GM11168 (cell line): Measurements from ENCODE around the gene LZTS3.
"Not testable (repeated sequence)": the region's sequence is repeated elsewhere in the genome, so short reads cannot be mapped to it uniquely, and the experiment has no call there.

Experiments used
- in situ Hi-C: fragments of 300-500 bp; cut with MboI; formaldehyde crosslinking; loops from one replicate; pipeline ENCODE4 v1.12.0; 2022; ENCODE audit warnings: low sequenced_read_pairs; ENCODE audit not compliant: unreplicated experiment

The LZTS3 gene

DNA sequence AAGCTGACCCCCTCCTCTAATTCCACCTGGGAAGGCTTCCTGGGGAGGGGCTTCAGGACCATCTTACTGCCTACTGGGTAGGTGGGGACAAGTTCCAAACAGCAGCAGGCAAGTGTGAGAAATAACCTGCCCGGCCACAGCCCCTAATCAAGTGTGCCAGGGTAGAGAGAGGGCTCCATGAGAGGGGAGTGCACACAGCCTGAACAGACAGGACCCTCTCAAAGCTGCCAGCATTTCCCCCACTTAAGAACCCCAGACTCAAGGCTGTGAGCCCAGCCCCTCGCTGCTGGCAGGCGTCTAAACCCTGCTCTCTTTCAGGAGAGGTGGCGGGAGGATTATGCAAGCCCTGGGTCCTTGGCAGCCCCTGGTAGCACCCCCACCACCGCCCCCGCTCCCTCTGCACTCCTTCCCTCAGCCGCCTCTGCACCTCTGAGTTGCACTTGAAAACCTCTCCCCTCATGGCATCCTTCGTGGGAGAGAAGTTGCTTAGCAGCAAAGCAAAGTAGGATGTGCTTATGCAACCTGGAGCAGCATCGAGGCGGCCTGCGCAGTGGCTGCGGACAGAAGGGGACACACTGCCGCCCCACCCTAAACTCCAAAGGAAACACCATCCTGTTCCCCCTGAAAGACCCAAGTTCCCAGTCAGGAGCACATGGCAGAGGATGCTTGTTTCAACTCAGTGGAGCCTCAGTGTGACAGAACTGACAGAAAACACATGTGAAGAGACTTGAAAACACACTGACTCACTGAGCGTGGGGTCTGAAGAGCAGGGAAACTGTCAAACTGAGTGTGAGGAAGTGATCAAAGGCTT is 20.7 kb upstream of the LZTS3 start:
- in situ Hi-C loops, result no loop called here

DNA sequence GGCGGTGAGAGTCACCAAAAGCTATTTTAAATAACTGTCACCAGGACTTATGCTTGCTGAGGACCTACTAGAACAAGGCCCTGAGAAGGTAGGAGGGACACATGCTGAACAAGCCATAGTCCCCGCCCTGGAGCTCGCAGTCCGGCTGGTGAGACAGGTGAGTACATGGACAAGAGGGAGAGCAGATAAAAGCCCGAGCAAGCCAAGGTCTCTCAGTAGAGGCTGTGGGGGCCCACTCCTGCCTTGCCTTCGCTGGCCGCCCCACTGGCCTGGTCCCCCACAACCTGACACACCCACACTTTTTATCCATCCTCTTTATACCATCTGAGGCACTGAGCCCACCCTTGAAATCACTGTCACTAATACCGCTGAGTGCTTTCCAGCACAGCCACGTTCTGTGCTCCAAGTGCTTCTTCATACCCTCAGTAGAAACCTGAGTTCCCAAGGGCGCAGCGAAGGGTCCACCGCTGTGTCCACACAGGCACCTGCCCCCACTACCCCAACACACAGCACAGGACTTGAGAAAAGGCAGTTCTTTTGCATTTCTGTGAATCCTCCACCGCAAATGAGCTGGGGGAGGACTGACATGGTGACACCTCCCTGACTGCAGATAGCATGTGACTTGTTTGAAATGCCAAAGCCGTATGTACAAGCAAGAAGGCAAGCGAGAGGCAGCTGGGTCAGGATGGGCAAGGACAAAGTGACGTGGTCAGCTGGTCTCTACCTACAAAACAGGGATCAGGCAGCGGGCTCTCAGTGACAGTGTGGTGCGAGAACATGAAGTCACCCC is 19.1 kb upstream of the LZTS3 start:
- in situ Hi-C loops, result no loop called here

DNA sequence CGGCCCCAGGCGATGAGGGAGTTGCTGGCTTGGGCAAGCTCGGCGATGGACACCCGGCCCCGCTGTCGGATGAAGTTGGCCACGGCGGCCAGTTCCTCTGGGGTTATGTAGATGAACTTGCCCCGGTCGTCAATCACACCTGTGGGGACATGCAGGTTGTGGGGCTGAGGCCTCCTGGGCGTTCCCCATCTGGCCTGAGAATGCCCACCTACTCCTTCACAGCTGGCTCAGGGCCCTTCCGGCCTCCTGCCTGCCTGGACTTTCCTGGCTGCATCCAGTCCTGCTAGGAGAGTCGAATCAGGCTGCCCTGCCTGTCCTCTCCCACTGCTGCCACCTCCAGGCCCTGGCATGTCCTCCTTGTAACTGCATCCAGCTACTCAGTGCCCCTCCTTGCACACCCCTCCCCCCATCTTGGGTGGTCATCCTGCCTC is 17.3 kb upstream of the LZTS3 start:
- in situ Hi-C loops, result no loop called here

DNA sequence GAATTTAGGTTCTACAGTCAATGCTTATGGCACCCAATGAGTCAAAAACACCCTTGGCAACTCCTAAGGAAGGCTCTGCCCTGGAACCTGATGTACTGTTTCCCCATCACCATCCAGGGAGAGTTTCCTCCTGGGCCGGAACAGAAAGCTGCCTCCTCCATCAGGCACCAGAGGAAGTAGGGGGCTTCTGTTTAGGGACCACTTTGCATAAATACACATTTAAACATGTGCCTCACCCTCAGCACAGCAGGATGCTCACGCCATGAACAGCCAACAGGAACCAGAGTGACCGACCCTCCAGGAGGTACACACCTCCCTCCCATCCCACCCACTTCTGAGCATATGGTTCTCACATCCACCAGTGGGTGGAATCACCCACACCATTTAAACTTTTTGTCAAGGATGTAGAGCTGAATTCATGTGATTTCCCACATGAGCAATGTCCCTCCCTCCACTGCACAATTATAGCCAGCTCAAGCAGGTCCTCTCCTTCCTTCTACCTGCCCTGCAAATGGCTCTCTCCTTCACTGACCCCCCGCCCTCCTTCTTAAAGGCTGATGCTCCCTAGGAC is 16.3 kb upstream of the LZTS3 start:
- in situ Hi-C loops, result no loop called here

DNA sequence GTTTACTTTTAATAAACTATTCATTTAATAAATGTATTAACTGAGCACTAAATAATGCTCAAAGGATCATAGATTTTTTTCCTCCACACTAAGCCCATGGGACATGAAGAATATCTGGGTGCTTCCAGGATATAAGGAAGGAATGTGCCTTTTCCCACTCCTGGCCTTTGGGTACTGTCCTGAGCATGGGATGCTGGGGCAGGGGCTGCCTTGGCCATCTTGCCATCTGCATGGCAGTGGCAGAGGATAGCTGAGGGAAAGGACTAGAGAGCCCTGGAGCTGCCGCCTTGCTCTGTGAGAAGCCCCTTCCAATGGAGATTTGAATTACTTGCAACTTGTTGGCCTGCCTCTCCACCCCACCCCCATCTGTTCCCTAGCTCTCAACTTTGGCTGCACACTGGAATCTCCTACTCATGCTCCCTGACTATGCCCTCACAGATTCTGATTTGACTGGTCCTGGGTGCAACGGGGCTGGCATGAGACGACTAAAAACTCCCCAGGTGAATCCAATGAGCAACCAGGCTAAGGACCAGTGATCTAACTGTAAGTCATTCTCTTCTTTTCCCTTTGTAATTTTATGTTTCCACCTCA is 15.6 kb upstream of the LZTS3 start:
- in situ Hi-C loops, result no loop called here

DNA sequence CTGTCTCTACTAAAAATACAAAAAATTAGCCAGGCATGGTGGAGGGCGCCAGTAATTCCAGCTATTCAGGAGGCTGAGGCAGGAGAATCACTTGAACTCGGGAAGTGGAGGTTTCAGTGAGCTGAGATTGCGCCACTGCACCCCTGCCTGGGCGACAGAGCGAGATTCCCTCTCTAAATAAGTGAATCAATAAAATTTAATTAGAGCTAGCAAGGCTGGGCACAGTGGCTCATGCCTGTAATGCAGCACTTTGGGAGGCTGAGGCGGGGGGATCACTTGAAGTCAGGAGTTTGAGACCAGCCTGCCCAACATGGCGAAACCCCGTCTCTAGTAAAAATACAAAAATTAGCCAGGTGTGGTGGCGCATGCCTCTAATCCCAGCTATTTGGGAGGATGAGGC is 14.5 kb upstream of the LZTS3 start:
- in situ Hi-C loops, result not testable (repeated sequence)

DNA sequence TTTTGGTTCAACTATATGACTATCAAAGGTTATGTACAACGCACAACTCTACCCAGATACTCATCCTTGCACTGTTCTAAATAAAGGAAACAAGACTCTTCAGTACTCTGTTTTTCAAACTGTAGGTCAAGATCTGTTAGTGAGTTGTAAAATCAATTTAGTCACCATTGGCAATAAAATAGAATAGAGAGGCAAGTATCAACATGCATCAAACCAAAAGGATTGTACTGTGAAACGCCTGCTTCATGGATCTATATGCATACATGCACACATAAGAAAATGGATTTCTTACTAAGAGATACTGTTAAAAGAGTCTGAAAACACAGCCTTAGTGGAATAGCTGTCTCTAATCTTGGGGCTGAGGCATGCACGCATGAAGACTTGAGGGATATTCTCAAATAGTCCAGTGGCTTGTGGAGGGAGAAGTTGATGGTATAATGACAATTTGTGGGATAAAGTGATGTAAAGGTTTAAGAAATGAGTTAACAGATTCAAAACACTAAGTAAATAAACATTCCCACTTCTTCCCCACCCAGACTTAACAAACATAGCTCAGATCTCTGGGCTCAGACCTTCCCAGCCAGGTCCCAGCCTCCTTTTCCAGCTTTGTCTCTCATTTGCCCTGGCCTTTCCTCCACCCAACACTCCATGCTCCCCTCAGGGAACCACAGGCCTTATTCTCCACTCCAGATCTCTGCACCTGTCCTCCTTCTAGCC is 10.7 kb upstream of the LZTS3 start:
- in situ Hi-C loops, result no loop called here

DNA sequence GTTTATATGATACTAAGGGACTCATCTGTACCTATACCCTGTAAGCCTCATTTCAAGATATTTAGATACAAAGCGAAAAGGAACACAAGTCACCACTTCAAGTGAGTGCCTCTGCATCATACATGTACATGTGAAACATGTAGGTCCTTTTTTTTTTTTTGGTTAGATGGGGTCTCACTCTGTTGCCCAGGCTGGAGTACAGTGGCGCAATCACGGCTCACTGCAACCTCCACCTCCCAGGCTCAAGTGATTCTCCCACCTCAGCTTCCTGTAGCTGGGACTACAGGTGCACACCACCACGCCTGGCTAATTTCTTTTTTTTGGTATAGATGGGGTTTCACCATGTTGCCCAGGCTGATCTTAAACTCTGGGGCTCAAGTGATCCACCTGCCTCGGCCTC is 9.1 kb upstream of the LZTS3 start:
- in situ Hi-C loops, result not testable (repeated sequence)

DNA sequence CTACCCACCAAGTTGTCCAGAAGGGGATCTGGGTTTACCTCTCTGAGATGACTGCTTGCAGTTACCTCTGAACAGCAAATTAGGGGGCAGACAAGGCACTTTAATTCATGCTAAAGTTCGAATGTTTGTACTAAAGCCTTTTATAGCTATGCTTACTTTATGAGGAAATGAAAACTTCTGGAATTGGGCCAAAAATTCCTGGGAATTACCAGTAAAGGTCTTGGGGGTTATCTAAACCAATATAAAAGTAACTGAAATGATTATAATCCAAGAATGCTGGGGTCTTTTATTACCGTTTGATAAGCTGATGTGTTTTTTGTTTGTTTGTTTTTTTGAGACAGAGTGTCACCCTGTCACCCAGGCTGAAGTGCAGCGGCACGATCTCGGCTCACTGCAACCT is 7.9 kb upstream of the LZTS3 start:
- in situ Hi-C loops, result no loop called here

DNA sequence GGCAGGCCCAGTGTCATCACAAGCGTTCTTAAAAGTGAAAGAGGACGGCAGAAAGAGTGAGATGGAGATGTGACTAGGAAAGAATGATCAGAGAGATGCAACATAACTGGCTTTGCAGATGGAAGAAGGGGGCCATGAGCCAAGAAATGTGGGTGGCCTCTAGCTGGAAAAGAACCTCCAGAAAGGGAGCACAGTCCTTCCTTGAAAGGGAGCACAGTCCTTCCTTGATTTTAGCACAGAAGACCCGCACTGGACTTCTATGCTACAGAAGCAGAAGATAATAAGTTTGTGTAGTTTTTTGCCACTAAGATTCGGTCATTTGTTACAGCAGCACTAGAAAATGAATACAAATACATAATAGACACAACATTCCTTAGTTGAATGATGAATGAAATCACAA is 7.0 kb upstream of the LZTS3 start:
- in situ Hi-C loops, result no loop called here

DNA sequence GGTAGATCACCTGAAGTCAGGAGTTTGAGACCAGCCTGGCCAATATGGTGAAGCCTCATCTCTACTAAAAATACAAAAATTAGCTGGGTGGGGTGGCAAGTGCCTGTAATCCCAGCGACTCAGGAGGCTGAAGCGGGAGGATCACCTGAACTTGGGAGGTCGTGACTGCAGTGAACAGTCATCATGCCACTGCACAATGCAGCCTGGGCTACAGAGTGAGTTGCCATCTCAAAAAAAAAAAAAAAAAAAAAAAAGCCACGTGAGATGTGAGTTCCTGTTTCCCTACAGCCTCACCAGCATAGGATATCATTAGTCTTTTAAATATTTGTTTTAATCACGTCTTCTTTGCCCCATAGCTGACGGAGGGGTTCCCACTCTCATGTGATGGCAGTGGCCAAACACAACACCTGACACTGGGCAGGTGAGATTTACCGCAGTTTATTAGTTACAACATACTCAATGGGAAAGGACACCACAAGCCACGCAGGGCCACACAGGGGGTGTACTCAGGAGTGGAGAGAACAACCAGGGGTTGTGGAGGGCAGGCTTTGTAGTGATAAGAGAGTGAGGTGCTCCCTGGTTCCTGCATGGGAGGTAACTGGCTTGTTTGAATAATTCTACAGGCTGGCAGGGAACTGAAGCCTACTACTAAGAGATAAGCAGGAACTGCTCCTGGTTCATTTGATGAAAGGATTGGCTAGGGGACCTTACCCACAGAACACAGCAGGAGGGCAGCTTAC is 4.6 kb upstream of the LZTS3 start:
- in situ Hi-C loops, result no loop called here

DNA sequence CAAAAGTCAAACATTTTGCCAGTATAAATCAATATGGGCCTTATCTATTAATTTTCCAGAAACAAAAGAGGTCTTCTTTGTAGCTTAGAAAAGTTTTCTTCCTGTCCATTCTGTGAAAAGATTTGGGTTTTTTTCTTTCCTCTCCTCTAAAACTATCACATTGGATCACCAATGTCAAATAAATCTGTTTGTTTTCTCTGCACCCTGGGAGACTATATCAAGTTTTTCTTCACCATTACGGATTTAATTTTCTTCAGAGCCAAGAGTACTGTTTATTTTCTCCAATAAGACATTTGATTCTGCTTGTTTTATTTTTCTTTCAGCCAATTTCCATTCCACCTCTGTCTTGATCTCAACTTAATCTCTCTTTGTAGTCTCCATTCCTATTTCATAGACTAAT is 1.9 kb upstream of the LZTS3 start:
- in situ Hi-C loops, result no loop called here

DNA sequence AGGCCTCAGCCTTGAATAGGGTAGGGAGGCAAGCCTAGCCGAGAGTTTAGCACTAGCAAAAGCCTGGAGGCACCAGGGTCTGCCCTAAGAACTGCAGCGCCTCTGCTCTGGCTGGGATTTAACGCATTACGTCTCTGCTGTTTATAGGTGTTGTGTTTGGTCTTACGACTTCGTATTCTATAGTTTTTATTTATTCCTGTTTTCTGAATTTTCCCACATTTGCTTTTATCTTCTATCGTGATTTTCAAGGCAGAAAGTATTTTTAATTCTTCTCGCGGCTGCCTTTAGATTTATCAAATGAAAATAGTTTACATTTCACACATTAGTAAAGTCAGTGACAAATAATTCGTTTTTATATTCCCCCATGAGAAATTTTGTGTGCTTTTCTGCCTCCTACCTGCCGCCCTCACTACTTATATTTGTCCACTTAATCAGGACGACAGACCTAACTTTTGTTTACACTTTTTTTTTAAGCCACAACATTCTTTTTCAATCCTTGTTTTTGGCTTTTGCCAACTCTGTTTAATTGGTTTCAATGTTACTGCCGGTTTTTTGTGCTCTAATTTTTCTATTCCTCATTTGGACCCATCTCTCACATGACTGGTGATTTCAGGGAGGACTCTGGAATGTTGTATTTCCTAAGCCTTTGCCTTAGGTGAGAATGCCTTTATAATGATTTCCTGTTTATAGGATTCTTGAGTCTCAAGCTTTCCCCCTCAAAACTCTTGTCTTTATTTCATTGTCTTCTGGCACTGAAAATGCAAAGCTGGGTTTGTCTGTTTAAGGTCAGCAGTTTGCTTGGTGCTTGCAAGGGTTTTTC is 1.3 kb upstream of the LZTS3 start:
- in situ Hi-C loops, result no loop called here

DNA sequence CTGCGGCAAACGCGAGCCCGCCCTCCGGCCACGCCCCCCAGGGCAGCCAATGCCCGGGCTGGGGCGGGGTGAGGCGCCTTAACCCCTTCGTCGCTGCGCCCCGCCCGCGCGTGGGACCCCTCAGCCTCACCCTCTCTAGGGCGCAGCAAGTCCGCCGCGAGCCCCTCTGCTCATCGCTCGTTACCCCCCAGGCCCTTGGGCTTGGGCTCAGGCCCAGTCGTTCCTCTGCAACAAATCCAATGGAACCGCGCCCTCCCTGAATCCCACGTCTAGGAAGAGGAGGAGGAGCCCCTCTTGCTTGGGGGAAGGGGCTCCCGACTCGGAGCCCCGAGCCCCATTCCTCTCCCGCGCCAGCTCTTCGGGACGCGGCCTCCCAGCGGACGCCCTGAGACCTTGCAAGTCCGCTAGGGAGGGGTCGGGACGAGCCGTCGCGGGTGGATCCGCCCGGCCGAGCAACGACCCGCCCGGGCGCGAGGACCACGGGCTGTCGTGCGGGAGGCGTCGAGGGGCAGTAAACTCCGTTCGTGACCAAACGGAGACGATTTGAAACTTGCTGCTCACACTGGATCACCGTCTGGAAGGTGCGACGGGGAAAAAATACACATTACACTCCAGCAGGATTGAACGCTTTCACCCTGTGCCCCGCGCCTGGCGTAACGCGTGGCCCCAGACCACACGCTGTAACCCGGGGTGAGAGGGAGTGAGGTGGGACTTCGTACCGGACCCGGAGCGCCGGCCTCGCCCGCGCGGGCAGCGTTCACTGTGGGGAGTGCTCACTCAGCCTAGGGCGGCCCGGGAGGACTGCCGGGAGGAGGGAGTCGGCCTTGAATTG is 477 bp upstream of the LZTS3 start:
- in situ Hi-C loops, result no loop called here

DNA sequence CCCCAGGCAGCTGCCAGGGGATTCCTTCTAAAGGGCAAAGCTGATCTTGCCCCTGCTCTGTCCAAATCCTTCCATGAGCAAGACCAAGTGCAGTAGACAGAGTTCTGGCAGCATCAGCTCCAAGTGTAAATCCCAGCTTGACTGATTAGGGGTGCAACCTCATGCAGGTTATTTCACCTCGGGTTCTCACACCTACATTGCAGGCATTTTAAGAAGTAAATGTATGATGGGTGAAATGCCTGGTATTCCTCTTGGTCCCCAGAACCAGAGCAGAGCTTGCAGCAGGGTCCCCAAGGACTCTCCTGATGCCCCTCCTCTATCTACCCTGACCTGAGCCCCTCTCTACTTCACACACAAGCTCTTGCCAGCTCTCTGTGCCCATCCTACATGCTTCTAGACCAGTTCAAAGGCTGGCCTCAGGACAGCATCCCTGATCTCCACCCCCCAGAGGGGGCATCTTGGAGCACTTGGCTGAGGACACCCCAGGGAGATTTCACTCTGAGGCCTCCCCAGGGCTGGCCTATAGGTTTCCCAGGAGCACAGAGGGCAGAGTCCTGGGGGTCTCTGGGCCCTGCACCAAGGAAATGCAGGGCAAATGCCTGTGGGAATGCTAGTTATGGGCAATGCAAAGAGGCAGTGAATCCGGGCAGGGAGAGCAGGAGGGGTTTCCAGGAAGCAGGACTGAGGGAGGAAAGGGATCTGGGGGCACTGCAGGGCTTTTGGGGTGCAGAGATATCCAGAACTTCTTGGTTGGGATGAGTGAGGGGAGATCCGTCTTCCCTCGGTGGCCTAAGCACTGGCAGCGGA is 1.0 kb downstream of the LZTS3 start:
- in situ Hi-C loops, result no loop called here

DNA sequence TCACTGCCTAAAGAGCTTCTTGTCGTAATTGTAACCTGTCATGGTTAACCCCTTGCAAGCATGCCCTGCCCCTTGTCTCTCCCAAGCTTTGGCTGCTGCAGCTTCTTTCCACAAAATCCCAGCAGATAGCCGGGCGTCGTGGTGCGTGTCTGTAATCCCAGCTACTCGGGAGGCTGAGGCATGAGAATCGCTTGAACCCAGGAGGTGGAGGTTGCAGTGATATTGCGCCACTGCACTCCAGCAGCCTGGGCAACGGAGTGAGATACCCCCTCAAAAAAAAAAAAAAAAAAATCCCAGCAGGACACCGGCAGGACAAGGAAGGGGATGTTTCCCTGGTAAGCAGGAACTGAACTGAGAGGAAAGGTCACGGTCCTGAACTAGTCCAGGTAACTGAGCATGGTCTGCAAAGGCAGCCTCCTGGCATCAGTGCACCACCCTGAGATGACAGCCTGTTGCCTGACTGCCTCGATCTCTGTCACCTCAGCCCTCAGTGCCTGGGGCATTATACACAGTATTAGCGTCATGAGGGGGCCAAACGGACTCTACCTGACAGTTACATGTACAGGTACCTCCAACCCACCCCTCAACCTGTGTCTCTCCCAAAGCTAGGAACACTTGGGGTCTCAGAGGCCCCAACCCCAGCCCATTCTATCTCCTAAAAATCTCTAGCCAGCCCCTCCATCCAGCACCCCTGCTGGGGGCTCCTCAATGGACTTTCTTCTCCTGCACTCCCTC is 1.8 kb downstream of the LZTS3 start:
- in situ Hi-C loops, result no loop called here
